GM15510 (cell line): ENCODE measurements around the gene NACC1.

Experiments
- POLR2A ChIP-seq: IDR thresholded peaks from 3 replicates; pipeline ENCODE4 v1.6.1; 2011; ENCODE audit warnings: borderline replicate concordance; ENCODE audit not compliant: insufficient read length; ENCODE audit errors: extremely low read depth

NACC1 gene

DNA sequence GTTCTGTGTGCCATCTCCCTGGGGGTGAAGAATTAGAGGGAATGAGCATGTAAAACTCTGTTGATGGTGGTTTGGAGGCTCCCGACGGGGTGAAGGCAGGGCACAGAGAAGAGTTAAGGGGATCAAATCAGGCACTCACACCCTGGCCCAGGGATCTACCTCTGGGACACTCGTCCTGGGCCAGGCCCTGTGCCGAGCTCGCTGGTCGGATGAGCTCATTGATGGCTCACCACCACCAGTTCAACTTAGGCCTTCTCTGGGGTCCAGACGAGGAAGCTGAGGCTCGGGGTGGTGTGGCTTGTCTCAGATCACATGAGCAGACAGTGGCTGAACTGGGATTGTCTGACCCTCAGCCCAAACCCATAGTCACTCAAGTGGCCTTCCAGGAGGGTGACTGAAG, 1.6 kb downstream of the NACC1 start:
- no peak for TF ChIP-seq POLR2A

DNA sequence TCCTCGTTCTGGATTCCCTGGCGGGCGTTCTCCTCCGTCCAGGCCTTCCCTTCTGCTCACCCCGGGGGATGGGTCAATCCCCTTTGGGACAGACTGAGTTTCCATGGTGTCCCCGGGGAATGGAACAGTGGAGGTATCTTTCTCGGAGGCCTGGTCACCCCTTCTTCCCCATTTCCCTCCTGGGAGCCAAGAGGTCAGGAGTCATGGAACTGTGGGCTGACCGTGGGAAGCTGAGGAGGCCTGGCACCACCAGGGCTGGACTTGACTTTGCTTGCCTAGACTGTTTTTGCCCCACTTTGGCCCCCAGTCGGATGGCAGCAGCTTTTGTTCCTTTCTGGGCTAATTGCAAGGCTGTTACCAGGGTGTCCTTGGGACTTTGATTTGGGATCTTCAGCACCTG, 2.0 kb downstream of the NACC1 start:
- TF ChIP-seq POLR2A: no peak

DNA sequence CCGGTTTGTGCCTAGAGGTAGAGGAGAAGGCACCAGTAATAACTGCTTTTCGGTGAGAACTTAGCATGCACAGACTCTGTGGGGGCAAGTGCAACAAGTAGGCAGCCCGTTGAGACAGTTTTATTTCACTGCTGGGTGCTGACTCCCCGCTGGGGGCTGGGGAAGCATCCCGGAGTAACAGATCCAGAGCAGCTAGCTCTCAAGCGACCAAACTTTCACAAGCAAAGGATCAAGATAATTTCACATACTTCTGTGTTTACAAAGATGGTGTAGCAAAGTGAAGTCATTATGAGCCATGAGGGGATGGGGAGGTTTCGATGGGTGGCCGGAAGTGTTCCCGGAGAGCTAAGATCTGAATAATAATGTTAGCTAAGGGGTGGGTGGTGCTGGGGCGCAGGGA, 2.8 kb downstream of the NACC1 start:
- TF ChIP-seq POLR2A: no peak

DNA sequence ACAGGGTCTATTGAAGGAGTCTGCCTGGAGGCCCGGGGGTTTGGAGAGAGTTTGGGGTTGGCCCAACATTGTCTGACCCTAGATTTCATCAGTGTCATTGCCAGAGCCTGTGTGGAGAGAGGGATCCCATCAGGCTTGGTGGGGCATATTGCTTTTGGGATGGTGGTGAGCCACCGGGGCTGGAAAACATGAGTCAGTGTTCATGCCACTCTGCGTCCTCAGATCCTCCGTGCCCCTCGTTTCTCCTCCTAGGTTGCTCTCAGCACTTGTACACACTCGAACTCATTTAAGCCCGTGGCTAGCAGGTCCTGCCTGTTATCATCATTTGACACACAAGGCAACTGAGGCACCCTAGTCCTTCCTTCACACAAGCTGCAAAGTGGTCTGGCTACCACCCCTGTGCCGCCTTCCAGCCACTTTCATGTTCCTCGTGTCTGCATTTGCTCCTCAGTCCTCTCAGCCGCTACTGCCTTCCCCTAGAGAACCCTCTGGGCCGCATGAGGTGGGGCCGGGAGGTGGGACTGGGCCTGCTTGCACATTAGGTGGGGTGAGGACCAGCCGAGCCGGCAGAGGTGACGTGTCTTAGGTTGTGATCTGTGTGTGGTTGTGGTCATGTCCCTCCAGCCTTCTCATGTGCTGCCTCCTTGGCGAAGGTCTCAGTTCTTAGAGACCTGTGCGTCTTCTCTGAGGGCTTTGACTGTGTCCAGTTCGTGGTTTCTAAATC, 3.6 kb downstream of the NACC1 start:
- TF ChIP-seq POLR2A: no peak

DNA sequence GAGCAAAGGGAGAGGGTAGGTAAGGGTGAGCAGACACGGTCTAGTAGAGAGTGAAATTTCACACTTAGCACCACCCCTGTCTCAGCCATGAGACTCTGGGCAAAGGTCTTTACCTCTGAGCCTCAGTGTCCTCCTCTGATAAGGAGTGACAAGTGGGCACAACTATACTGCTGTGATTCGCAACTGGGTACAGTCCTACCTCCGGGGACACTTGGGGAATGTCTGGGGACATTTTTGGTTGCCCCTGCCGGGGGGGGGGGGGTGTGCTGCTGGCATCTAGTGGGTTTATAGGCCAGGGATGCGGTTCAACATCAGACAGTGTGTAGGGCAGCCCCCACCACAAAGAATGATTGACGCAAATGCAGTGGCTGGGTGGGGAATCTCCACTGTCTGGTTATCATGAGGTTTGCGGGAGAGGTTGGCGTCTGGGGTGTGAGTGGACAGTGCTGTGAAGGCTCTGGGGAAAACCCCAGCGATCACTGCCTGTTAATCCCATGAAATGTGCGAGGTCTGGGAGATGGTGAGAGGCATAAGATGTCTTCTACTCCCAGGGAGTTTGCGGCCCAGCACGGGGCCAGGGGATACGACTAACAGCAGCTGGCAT, 4.3 kb downstream of the NACC1 start:
- TF ChIP-seq POLR2A: no peak

DNA sequence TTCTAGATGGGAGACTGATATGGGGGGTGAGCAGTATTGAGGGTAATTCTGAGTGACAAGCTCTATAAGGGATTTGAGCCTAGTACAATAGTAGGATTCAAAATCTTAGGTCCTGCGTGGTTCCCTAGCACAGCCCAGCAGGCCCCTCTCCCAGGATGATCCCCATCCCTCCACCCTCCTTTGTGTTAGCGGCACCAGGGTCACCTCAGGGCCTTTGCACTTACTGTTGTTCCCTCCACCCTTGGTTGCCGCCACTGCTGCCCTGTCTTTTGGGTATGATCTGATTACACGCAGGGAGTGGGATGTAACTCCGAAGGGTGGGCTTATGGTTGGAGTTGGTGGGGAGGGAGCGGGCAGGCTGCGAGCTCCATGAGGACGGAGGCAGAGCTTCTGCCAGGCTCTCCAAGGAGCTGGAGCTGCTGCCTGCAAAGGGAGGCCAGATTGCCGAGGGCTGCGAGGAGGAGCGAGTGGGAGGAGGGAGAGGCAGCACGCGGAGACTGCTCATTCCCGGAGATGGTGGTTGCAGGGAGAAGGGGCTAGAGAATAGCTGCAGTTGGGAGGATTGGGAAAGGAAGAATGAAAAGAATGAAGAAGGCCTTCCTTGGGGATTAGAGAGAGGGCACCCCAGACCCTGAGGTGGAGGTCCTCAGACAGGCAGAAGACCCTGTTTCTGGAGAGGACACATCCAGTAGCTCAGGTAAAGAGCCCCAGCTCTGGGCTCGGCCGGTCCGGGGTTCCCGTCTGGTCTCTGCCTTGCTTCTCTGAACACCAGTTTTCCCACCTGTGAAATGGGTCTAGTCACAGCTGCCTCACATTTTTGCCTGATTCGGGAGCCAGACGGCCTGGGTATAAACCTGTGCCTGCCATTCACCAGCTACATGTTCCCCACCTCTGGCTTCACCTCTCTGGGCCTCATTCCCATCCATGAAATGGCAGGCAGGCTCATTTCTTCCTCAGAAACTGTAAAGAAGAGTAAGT, 5.2 kb downstream of the NACC1 start:
- TF ChIP-seq POLR2A: no peak

DNA sequence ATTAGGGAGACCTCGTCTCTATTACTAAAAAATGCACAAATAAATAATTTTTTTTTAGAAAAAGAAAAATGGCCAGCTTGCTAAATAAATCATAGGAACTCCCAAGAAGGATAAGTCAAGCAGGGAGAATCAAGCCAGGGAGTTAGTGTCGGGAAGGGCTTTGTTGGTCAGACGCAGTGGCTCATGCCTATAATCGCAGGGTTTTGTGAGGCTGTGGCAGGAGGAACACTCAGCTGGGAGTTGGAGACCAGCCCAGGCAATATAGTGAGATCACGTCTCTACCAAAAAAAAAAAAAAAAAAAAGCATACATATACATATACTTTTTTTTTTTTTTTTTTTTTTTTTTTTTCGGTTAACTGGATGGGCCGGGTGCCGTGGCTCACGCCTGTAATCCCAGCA, 9.0 kb downstream of the NACC1 start:
- TF ChIP-seq POLR2A: no peak

DNA sequence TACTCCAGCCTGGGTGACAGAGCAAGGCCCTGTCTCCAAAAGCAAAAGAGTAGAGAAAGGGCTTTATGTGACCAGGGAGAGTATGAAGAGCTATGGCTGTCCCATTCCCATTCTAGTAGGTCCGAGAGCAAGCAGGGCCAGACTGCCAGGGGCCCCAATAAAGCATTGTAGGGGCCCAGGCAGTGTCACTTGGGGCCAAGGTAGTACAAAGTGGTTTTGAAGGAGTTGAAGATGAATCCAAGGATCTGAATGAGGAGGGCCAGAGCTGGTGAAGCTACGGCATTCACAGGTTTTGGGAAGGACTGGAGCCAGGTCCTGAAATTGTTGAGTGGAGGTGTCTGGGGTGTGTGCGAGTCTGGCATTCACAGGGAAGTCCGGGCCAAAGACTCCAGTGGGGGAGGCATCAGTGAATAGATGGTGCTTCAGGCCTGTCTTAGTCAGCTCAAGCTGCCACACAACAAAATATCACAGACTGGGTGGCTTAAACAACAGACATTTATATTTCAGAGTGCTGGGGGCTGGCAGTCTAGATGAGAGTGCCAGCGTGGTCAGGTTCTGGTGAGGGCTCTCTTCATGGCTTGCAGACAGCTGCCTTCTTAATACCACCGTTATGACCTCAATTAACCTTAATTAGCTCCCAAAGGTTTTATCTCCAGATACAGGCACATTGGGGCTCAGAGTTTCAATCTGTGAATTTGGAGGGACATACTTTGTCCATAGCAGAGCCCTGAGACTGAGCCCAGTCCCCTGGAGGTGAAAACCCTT, 9.9 kb downstream of the NACC1 start:
- TF ChIP-seq POLR2A: no peak

DNA sequence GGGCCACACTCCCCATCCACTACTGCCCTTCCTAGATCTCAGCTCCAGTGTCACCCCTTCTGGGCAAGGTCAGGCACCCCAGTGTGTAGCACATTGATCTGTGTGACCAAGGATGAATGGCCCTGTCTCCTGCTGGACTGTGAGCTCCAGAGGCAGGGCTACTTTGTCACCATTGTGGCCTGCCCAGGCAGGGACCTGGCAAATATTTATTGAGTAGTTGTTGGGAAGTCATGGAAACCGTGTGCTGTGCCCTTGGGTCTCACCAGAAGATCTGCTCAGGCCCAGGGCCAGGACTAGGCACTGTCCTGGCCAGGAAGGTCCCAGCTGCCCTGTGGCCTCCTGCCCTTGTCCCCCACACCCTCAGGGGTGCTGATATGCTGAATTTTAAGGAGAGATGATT, 10.5 kb downstream of the NACC1 start:
- no peak for TF ChIP-seq POLR2A

DNA sequence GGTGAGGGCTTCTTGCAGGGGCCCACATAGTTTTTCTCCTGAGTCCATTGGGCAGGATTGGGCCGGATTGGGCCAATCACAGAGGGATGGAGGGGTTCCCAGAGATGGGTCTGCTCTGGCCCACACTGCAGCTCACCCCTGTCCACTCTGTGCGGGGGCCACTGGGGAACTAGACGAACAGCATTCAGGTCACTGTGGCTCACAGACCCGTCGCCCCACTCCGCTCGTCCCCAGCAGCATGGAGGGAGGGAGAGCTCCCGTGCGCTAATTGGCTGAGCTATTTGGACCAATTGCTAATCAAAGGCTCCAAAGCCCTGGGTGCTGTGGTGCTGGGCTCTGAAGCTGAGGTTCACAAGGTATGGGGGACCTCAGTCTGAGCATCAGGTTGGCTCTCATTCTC, 11.3 kb downstream of the NACC1 start:
- no peak for TF ChIP-seq POLR2A

DNA sequence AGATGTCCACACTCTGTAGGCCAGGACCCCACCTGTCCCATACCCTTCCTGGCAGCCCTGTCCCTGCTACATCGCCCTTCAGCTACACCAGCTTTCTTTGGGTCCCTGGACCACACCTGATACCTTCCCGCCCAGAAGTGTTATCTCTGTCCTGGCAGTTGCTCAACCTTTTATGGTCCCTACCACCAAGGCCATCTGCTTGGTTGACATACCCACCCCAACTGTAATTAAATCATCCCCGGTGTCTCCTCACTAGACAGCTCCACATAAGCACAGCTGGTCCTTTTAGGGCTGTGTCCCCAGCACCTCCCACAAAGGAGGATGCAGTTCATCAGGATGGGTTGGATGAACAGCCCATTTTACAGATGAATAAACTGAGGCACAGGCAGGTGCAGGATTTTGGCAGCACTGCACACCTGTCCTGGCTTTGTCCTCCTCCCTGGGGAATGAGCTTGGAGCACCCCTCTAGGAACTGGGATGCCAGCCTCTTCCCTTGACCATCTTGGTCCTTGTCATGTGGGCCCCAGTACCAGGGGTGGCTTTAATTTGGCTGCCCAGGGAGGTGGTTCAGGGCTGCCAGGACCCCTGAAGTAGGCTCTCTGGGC, 12.9 kb downstream of the NACC1 start:
- no peak for TF ChIP-seq POLR2A

DNA sequence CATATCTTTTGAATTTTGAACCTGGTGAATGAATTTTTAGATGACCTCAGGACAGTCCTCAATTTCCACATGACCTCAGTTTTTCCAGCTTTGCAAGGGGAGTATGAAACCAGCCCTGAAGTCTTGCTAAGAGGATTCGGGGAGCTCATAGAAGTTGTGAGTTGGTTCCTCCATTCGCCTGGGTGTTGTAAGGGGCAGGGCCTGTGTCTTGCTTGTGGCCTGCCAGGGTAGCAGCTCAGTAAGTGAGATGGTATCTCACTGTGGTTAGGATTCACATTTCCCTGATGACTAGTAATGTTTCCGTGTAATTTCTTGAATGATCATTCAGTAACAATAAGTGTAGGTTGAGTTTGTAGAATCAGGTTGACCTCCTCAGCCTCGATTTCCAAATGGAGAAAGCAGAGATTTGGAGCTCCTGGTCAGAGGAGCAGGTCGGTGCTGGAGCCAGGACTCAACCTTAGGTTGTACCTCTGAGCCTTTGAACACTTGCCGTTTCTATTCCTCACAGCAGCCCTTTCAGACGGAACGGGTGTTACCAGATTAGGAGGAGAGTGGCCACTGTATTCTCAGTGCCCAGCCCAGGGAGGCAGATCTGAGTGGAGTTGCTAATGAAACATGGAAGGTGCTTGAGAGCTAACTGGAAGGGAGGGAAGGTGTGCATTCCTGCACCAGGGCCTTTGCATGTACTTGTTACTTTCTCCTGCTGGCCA, 14.6 kb downstream of the NACC1 start:
- no peak for TF ChIP-seq POLR2A

DNA sequence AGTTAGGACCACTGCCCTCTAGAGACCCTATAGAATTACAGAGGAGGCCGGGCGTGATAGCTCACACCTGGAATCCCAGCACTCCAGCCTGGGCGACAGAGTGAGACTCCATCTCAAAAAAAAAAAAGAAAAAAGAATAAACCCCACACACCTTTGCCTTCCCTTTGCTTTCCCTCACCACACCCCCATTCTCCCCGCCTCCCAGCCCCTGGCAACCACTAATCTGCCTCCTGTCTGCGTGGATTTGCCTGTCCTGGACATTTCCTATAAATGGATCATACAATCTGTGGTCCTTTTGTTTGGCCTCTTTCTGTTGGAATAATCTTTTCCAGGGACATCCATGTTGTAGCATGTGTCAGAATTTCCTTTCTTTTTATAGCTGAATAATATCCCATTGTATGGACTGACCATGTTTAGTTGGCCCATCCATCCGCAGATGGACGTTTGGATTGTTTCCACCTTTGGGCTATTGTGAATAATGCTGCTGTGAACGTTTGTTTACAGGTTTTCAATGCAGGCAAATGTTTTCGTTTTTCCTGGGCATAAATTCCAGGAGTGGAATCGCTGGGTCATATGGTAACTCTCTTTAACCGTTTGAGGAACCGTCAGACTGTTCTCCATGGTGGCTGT, 15.3 kb downstream of the NACC1 start:
- no peak for TF ChIP-seq POLR2A
